H1 (cell line): Measurements from ENCODE around the gene APBA2.

Experiments
- CREB1 ChIP-seq: IDR thresholded peaks from 2 replicates; pipeline ENCODE4 v1.6.1; 2012; ENCODE audit warnings: inconsistent platforms
- CTCF ChIP-seq, 3 experiments: IDR thresholded peaks; 1 replicate in 2 of 3; 2 replicates in 1 of 3; pipeline versions ENCODE4 v1.5.1 to v1.6.1; 2011; ENCODE audit warnings: low read length in 3 of 3, mild to moderate bottlenecking in 3 of 3, inconsistent platforms in 2 of 3, low read depth in 1 of 3, moderate library complexity in 1 of 3; ENCODE audit not compliant: insufficient read depth in 1 of 3; ENCODE audit errors: control extremely low read depth in 1 of 3
- EP300 ChIP-seq, 2 experiments: IDR thresholded peaks; 1 replicate in 1 of 2; 2 replicates in 1 of 2; pipeline ENCODE4 v1.6.1; 2011 to 2012; ENCODE audit warnings: low read depth in 2 of 2, low read length in 2 of 2, mild to moderate bottlenecking in 2 of 2, borderline replicate concordance in 1 of 2, inconsistent platforms in 1 of 2, moderate library complexity in 1 of 2
- PHF8 ChIP-seq: fragments of 200-600 bp; sonication (generic); conservative IDR thresholded peaks from 2 replicates; pipeline ENCODE4 v1.7.1; 2012; ENCODE audit warnings: low read depth, mild to moderate bottlenecking, inconsistent platforms, low read length, moderate library complexity
- POLR2A ChIP-seq, 2 experiments: IDR thresholded peaks; 1 replicate in 1 of 2; 2 replicates in 1 of 2; pipeline ENCODE4 v1.6.1; 2011; ENCODE audit warnings: low read depth in 2 of 2, low read length in 2 of 2, mild to moderate bottlenecking in 2 of 2; ENCODE audit errors: control extremely low read depth in 1 of 2
- TEAD4 ChIP-seq: IDR thresholded peaks from 2 replicates; pipeline ENCODE4 v1.6.1; 2012; ENCODE audit warnings: low read depth, low read length, inconsistent platforms, mixed read lengths

- TF ChIP-seq EP300 (IDR thresholded peaks at IDR 0.05; ENCODE audit: borderline replicate concordance in 1 of 2, low read depth in 2 of 2, low read length in 2 of 2): no peak
- TF ChIP-seq PHF8: no peak
- TF ChIP-seq CTCF (IDR thresholded peaks at IDR 0.05; ENCODE audit: control extremely low read depth in 1 of 3, insufficient read depth in 1 of 3, low read depth in 1 of 3, low read length in 3 of 3): no peak
- no peak for TF ChIP-seq CREB1
- TF ChIP-seq POLR2A (IDR thresholded peaks at IDR 0.05; ENCODE audit: control extremely low read depth in 1 of 2, low read depth in 2 of 2, low read length in 2 of 2): no peak
- TF ChIP-seq TEAD4: no peak
Measured at GRCh38 chr15:28885128-28885629, 595 bp upstream of the APBA2 start.
